ENCODE data around the gene PPM1J.

The PPM1J gene

GRCh38 chr1:112687361-112687760 is 27.8 kb downstream of the PPM1J start:
- no peak for DNase-seq (ENCODE audit: low read depth)

GRCh38 chr1:112686835-112687234 is 28.3 kb downstream of the PPM1J start:
- no peak for DNase-seq (ENCODE audit: low read depth)

- DNase-seq (ENCODE audit: low read depth) = no peak
Observed at GRCh38 chr1:112686417-112686816, 28.7 kb downstream of the PPM1J start.

GRCh38 chr1:112685913-112686312 is 29.2 kb downstream of the PPM1J start:
- no peak for DNase-seq (ENCODE audit: low read depth)

GRCh38 chr1:112678605-112679004 is 36.5 kb downstream of the PPM1J start:
- no peak for DNase-seq (ENCODE audit: low read depth)

GRCh38 chr1:112677501-112677900 is 37.6 kb downstream of the PPM1J start:
- DNase-seq (ENCODE audit: low read depth) = no peak

GRCh38 chr1:112676543-112676942 is 38.6 kb downstream of the PPM1J start:
- DNase-seq (ENCODE audit: low read depth) = no peak

GRCh38 chr1:112675728-112676381 is 39.3 kb downstream of the PPM1J start:
- DNase-seq (ENCODE audit: low read depth) = no peak

GRCh38 chr1:112674986-112675727 is 40.0 kb downstream of the PPM1J start:
- peak; percentile 58 for DNase-seq (ENCODE audit: low read depth)

- peak; percentile 86 for DNase-seq (ENCODE audit: low read depth)
Observed at GRCh38 chr1:112674440-112674985, 40.6 kb downstream of the PPM1J start, which contains the start of gene MOV10. TSS of gene MOV10 (plus strand) at chr1:112674659. CDS start at chr1:112674913, 254 bp downstream.

GRCh38 chr1:112673592-112674439 is 41.3 kb downstream of the PPM1J start:
- DNase-seq (ENCODE audit: low read depth) = peak; percentile 80

- no peak for DNase-seq (ENCODE audit: low read depth)
Observed at GRCh38 chr1:112672842-112673241, 42.3 kb downstream of the PPM1J start.

GRCh38 chr1:112672009-112672408 is 43.1 kb downstream of the PPM1J start:
- no peak for DNase-seq (ENCODE audit: low read depth)

GRCh38 chr1:112666946-112667345 is 48.2 kb downstream of the PPM1J start:
- DNase-seq (ENCODE audit: low read depth) = no peak

- DNase-seq (ENCODE audit: low read depth) = no peak
Observed at GRCh38 chr1:112665857-112666256, 49.3 kb downstream of the PPM1J start.
